HepG2 (cell line): ENCODE measurements around the gene UBL5. TPM values are rescaled to one million over a fixed set of nuclear protein-coding genes. Genes with fewer than 3 reads are reported as not detected.
A peak's percentile ranks its signal among the peaks of the same experiment; 100 is the strongest.

Experiments
- CC2D1A ChIP-seq: sonication (generic); formaldehyde crosslinking; IDR thresholded peaks from 2 replicates; pipeline ENCODE4 v1.8.1; 2023; ENCODE audit warnings: mild to moderate bottlenecking, missing genetic modification reagents
- CHD4 ChIP-seq: fragments of 200-600 bp; sonication (generic); IDR thresholded peaks from 2 replicates; pipeline ENCODE4 v1.7.0; 2017; ENCODE audit warnings: mild to moderate bottlenecking, low read length, borderline replicate concordance
- HCFC1 ChIP-seq: fragments of 150-350 bp; IDR thresholded peaks from 2 replicates; pipeline ENCODE4 v1.6.1; 2014; ENCODE audit warnings: low read depth, low read length
- JUN ChIP-seq: sonication (generic); formaldehyde crosslinking; IDR thresholded peaks from 2 replicates; pipeline ENCODE4 v1.4.0; 2020; ENCODE audit warnings: mild to moderate bottlenecking, missing genetic modification reagents
- KLF13 ChIP-seq: sonication (generic); formaldehyde crosslinking; IDR thresholded peaks from 2 replicates; pipeline ENCODE4 v1.4.0; 2020; ENCODE audit warnings: mild to moderate bottlenecking, missing genetic modification reagents
- MXI1 ChIP-seq: IDR thresholded peaks from 3 replicates; pipeline ENCODE4 v1.6.1; 2012; ENCODE audit warnings: low read depth, low read length, inconsistent platforms, borderline replicate concordance
- PHF8 ChIP-seq: sonication (generic); formaldehyde crosslinking; IDR thresholded peaks from 2 replicates; pipeline ENCODE4 v1.5.0; 2020; ENCODE audit warnings: missing genetic modification reagents
- POLR2AphosphoS5 ChIP-seq: IDR thresholded peaks from 2 replicates; pipeline ENCODE4 v1.6.1; 2012; ENCODE audit warnings: low read depth, low read length
- RFX5 ChIP-seq: IDR thresholded peaks from 2 replicates; pipeline ENCODE4 v1.6.1; 2011; ENCODE audit warnings: low read depth, low read length, improper control_type of control experiment
- RFXAP ChIP-seq: sonication (generic); formaldehyde crosslinking; IDR thresholded peaks from 2 replicates; pipeline ENCODE4 v1.4.0; 2020; ENCODE audit warnings: missing genetic modification reagents, borderline replicate concordance
- SAP130 ChIP-seq: IDR thresholded peaks from 2 replicates; pipeline ENCODE4 v1.6.1; 2016; ENCODE audit warnings: low read depth
- TBL1XR1 ChIP-seq: fragments of 150-350 bp; IDR thresholded peaks from 2 replicates; pipeline ENCODE4 v1.6.1; 2014; ENCODE audit warnings: borderline replicate concordance, low read length; ENCODE audit not compliant: partially characterized antibody
- ZGPAT ChIP-seq: IDR thresholded peaks from 2 replicates; pipeline ENCODE4 v1.6.1; 2016; ENCODE audit warnings: mild to moderate bottlenecking
- ZMYM2 ChIP-seq: sonication (generic); formaldehyde crosslinking; IDR thresholded peaks from 2 replicates; pipeline ENCODE4 v1.8.0; 2022; ENCODE audit warnings: mild to moderate bottlenecking, missing genetic modification reagents
- ZNF275 ChIP-seq: sonication (generic); formaldehyde crosslinking; IDR thresholded peaks from 2 replicates; pipeline ENCODE4 v1.8.0; 2022; ENCODE audit warnings: missing genetic modification reagents, mild to moderate bottlenecking, inconsistent platforms, borderline replicate concordance
- ZNF572 ChIP-seq: sonication (generic); formaldehyde crosslinking; IDR thresholded peaks from 2 replicates; pipeline ENCODE4 v1.5.1; 2020; ENCODE audit warnings: mild to moderate bottlenecking, missing genetic modification reagents
- ZNF580 ChIP-seq: IDR thresholded peaks from 2 replicates; pipeline ENCODE4 v1.6.1; 2016; ENCODE audit warnings: low read depth, borderline replicate concordance
- ZNF652 ChIP-seq: IDR thresholded peaks from 2 replicates; pipeline ENCODE4 v1.6.1; 2016; ENCODE audit warnings: low read depth, borderline replicate concordance
- ZNF720 ChIP-seq: sonication (generic); formaldehyde crosslinking; IDR thresholded peaks from 2 replicates; pipeline ENCODE4 v1.4.0; 2020; ENCODE audit warnings: missing genetic modification reagents
- ZNF841 ChIP-seq: sonication (generic); formaldehyde crosslinking; IDR thresholded peaks from 2 replicates; pipeline ENCODE4 v1.8.1; 2023; ENCODE audit warnings: missing genetic modification reagents, borderline replicate concordance
- ZSCAN5A ChIP-seq: sonication (generic); formaldehyde crosslinking; IDR thresholded peaks from 2 replicates; pipeline ENCODE4 v1.8.0; 2022; ENCODE audit warnings: mild to moderate bottlenecking, missing genetic modification reagents, borderline replicate concordance
- polyA plus RNA-seq, 8 experiments: library from polyadenylated mRNA; depleted of rRNA in 3 of 8; stranded (reverse) in 7 of 8; unstranded in 1 of 8; fragments of >200 nt; fragmentation: Illumina TruSeq in 4 of 8; extraction: Trizol in 4 of 8; gene quantifications; 2 replicates each; pipeline versions ENCODE4 v1.2.1 to v1.2.3, GENCODE V29; 2011 to 2016; ENCODE audit warnings: low read depth in 4 of 8, missing spikeins in 1 of 8, mixed read lengths in 1 of 8; ENCODE audit not compliant: insufficient read depth in 1 of 8
- total RNA-seq, 5 experiments: library from RNA; depleted of rRNA; stranded (reverse); fragments of >200 nt; fragmentation: Illumina TruSeq; extraction: Trizol; gene quantifications; 2 replicates each; pipeline ENCODE4 v1.2.3, GENCODE V29; 2016; ENCODE audit warnings: low read depth in 1 of 5
- TF ChIP-seq, protein P1 (sequence below): sonication (generic); formaldehyde crosslinking; IDR thresholded peaks from 2 replicates; pipeline ENCODE4 v1.8.0; 2022; ENCODE audit warnings: missing genetic modification reagents, mild to moderate bottlenecking, moderate library complexity, borderline replicate concordance

Gene UBL5
- total and polyA plus RNA-seq, 2 of the 13 experiments (the other 11 are each of a cell fraction or from before 2014, with no cell fraction given), result 373 to 487 TPM

DNA sequence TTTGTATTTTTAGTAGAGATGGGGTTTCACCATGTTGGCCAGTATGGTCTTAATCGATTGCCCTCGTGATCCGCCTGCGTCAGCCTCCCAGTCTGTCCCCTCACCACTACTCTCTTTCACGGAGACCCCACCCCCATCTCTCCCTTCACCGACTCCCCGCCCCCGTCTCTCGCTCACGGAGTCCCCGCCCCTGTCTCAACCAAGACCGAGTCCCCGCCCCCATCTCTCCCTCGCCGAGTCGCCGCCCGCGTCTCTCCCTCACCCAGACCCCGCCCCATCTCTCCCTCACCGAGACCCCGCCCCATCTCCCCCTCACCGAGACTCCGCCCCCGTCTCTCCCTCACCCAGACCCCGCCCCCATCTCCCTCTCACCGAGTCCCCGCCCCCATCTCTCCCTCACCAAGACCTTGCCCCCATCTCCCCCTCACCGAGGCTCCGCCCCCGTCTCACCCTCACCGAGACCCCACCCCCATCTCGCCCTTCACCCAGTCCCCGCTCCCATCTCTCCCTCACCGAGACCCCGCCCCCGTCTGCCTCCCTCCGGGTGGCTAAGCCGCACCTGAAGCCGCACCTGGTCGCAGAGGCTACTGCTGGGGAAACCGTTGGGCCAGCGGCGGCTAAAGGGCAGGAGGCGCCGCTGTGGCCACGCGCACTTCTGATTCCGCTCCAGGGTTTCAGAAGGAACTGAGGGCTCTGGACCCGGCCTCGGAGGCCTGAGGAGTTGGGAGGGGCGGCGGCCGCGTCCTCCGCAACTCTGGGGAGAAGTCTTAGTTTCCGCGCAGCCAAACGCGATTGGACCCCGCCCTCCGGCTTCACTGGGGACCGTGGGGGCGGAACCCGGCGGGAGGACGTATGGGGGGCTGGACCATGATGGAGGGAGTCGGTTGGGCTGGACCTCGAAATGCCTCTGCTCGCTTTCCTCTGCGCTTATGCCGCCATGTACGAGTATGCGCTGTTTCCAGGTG, 42.1 kb upstream of the UBL5 start (continued):
- no peak for TF ChIP-seq ZSCAN5A (CRISPR knock-in tag)
- TF ChIP-seq ZNF841 (CRISPR knock-in tag), result no peak
- TF ChIP-seq ZGPAT, result peak; percentile 29; the same call in 1 of the 2 replicates
- no peak for TF ChIP-seq ZNF572 (CRISPR knock-in tag)
- TF ChIP-seq RFXAP, result no peak
- TF ChIP-seq ZNF275 (CRISPR knock-in tag), result no peak
- no peak for TF ChIP-seq TBL1XR1
- TF ChIP-seq ZMYM2 (CRISPR knock-in tag), result no peak
- TF ChIP-seq SAP130 (CRISPR knock-in tag), result peak; percentile 58
- no peak for TF ChIP-seq KLF13 (CRISPR knock-in tag)
- TF ChIP-seq, protein P1, sequence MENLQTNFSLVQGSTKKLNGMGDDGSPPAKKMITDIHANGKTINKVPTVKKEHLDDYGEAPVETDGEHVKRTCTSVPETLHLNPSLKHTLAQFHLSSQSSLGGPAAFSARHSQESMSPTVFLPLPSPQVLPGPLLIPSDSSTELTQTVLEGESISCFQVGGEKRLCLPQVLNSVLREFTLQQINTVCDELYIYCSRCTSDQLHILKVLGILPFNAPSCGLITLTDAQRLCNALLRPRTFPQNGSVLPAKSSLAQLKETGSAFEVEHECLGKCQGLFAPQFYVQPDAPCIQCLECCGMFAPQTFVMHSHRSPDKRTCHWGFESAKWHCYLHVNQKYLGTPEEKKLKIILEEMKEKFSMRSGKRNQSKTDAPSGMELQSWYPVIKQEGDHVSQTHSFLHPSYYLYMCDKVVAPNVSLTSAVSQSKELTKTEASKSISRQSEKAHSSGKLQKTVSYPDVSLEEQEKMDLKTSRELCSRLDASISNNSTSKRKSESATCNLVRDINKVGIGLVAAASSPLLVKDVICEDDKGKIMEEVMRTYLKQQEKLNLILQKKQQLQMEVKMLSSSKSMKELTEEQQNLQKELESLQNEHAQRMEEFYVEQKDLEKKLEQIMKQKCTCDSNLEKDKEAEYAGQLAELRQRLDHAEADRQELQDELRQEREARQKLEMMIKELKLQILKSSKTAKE, result peak; percentile 61
- TF ChIP-seq ZNF652 (CRISPR knock-in tag), result no peak
- TF ChIP-seq MXI1, result peak; percentile 35; the same call in 1 of the 3 replicates
- no peak for TF ChIP-seq ZNF720 (CRISPR knock-in tag)
- no peak; the same call in 1 of the 2 replicates for TF ChIP-seq CHD4
- TF ChIP-seq JUN (CRISPR knock-in tag), result no peak
- TF ChIP-seq HCFC1, result no peak
- TF ChIP-seq RFX5, result no peak
- TF ChIP-seq PHF8, result peak; percentile 87
- TF ChIP-seq ZNF580, result no peak; the same call in 1 of the 2 replicates
- peak; percentile 83 for TF ChIP-seq POLR2AphosphoS5
- TF ChIP-seq CC2D1A (CRISPR knock-in tag), result no peak
